Measurements from ENCODE around the gene CUEDC1.

GRCh38 chr17:57938061-57938502 lies 17.1 kb downstream of the CUEDC1 start:
- TF ChIP-seq CTCF (IDR thresholded peaks at IDR 0.05; ENCODE audit: poor library complexity) = no peak
- no peak for TF ChIP-seq EZH2phosphoT487 (IDR thresholded peaks at IDR 0.05; ENCODE audit: low read depth, severe bottlenecking, unreplicated experiment)
- TF ChIP-seq EZH2 (IDR thresholded peaks at IDR 0.05; ENCODE audit: borderline replicate concordance) = no peak

Measured in hepatocyte (in vitro differentiated cells).